ENCODE data around the gene BEND5.

BEND5 gene

GRCh38 chr1:48680411-48681035 lies 96.2 kb downstream of the BEND5 start:
- no peak for DNase-seq (ENCODE audit: low spot score)

DNA sequence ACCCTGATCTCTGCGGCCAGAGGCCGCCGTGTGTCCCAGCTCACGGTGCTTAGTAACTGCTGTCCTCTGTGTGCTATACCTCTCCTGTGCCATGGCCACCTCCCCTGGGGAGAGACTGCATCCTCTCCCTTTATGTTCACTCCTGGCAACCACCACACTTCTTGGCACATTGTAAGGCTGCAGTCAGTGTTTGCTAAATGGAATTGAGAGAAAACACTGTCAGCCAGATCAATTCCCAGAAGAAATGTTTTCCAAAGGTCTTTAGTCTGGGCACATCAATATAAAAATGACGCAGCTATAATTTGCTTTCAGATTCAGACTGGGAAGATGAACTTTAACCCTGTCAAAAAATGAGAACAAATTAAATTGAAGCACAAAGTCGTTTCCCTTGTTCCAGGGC lies 96.8 kb downstream of the BEND5 start:
- no peak for DNase-seq (ENCODE audit: low spot score)

DNA sequence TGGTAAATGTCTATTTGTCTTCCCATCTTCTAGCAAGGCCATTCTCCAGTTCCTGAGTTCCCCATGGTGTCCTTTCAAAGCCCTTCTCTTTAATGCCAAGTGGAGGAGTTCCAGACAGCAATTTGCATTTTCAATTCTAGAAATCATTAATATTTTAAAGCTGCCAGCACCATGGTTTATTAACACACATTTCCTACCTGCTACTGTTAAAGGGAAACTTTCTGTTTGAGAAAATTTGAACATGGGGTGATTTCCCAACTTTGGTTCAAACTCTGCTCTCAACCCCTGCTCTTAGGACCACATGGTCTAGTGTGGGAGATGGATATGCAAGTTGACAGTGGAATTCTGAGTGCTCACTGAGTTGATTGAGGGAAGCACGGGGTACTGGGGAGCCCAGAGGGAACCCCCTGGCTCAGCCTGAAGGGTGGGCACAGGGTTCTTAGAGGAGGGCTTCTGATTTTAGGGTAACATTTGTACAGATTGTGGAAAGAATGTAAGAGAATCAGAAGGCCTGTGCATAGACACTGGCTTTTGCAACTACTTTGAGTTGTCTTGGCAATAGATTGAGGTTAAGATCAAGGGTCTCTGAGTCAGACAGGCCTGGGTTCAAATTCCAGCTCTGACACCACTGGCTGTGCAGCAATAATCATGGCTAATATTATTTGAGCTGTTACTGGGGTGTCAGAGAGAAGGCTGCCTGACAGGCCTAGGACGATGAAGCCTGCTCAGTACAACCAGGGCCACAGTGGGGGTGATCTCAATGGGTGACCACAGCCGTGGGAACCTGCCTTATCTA lies 97.8 kb downstream of the BEND5 start:
- no peak for DNase-seq (ENCODE audit: low spot score)

All from GM03348 (cell line).